ENCODE measurements around the gene PRR20G. TPM values are rescaled to one million over a fixed set of nuclear protein-coding genes. Genes with fewer than 3 reads are reported as not detected.

PRR20G gene
- total and polyA plus RNA-seq, 2 of the 8 experiments (the other 6 are each of a cell fraction or from before 2014, with no cell fraction given): 0.24 TPM; not detected in 1

DNA sequence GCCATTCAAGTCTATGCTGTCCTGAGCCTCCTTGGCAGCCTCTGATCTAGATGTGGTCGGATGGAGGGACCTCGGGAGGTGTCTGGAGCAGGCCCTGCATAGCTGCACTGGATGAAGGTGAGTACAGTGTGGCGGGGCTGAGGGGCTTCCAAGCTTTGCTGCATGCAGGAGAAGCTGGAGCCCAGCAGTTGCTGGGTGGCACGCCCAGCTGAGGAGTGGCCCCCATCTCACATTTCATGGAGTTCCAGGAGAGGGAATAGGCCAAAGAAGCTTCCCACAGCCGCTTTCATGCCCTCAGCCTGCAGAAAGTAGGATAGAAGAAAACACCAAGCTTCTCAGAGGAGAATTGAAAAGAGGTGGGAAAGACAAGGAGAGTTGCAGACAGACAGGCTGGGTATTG, 48.3 kb upstream of the PRR20G start:
- Histone ChIP-seq H3K27me3 (replicated peaks in 1 of 4; ENCODE audit: control insufficient read depth in 3 of 4, extremely low read depth in 1 of 4, insufficient read depth in 3 of 4, low read length in 3 of 4) (no peaks in the 10 kb centered on the region), H2BK15ac (ENCODE audit: low read length) (no peak overlapping the region), H3K4ac (replicated peaks; ENCODE audit: insufficient read length, low read depth, low read length) (no peak overlapping the region), H3K9me3 (ENCODE audit: insufficient read depth in 2 of 2, low read depth in 1 of 2, low read length in 1 of 2) (no peaks in the 10 kb centered on the region; a peak in 1 of 4 replicates), H2AFZ (ENCODE audit: low read length) (no peak overlapping the region), H3K9ac (replicated peaks in 1 of 4; ENCODE audit: extremely low read depth in 1 of 4, low read depth in 3 of 4, low read length in 3 of 4) (no peak overlapping the region), H2BK5ac (ENCODE audit: low read depth, low read length) (no peak overlapping the region), H3K79me2 (ENCODE audit: control insufficient read depth in 1 of 2, insufficient read depth in 2 of 2, low read length in 2 of 2) (peaks cover 0 to 4% of the 10 kb centered on the region in 2 experiments; a peak in 1 of 4 replicates), H2BK120ac (replicated peaks; ENCODE audit: low read depth, low read length) (no peak overlapping the region), H3K79me1 (ENCODE audit: low read depth, low read length) (no peaks in the 10 kb centered on the region), H3K23me2 (ENCODE audit: low read depth, low read length) (peaks cover 6% of the 10 kb centered on the region), H3K4me1 (replicated peaks in 1 of 4; ENCODE audit: control insufficient read depth in 3 of 4, insufficient read depth in 4 of 4, low read length in 3 of 4) (no peaks in the 10 kb centered on the region), H3K4me3 (ENCODE audit: extremely low read depth in 1 of 4, insufficient read depth in 2 of 4, low read depth in 3 of 4, low read length in 4 of 4) (no peak overlapping the region), H4K20me1 (replicated peaks in 1 of 2; ENCODE audit: control insufficient read depth in 1 of 2, insufficient read depth in 2 of 2, low read length in 2 of 2) (peaks cover 0 to 4% of the 10 kb centered on the region in 2 experiments), H3K27ac (ENCODE audit: low read depth, low read length) (no peak overlapping the region), H2AK5ac (ENCODE audit: low read depth, low read length) (no peak overlapping the region), H3K18ac (ENCODE audit: extremely low read depth, low read length) (no peak overlapping the region), H3K4me2 (ENCODE audit: insufficient read depth in 1 of 2, low read depth in 2 of 2, low read length in 2 of 2) (no peak overlapping the region), H4K91ac (replicated peaks; ENCODE audit: insufficient read length, low read length) (no peak overlapping the region), H3K56ac (replicated peaks; ENCODE audit: insufficient read length, low read depth, low read length) (no peak overlapping the region), H2BK20ac (ENCODE audit: low read length) (no peak overlapping the region), H4K5ac (ENCODE audit: insufficient read length, low read depth, low read length) (no peak overlapping the region), H3K14ac (ENCODE audit: insufficient read length) (no peak overlapping the region), H3K23ac (ENCODE audit: insufficient read length) (no peak overlapping the region), H4K8ac (ENCODE audit: extremely low read depth, insufficient read depth, low read length) (no peak overlapping the region), H2BK12ac (ENCODE audit: low read depth, low read length) (no peak overlapping the region), H3K36me3 (ENCODE audit: control insufficient read depth in 2 of 4, insufficient read depth in 4 of 4, low read length in 3 of 4) (no peaks in the 10 kb centered on the region)
- 79% methylated on average over 5 of the region's 5 CpGs; no CpG with 5 or more reads in 1 of the 2 experiments for WGBS, 2 experiments (ENCODE audit: extremely low coverage in 1 of 2, insufficient coverage in 1 of 2, insufficient read length in 1 of 2, insufficient replicate concordance in 2 of 2, low coverage in 1 of 2, low lambda C conversion rate in 2 of 2, missing lambda C conversion rate in 1 of 2)
- TF ChIP-seq CREB1 (IDR thresholded peaks at IDR 0.05) (no peak), SIN3A (conservative IDR thresholded peaks at IDR 0.05 in 1 of 2, IDR thresholded peaks at IDR 0.05 in 1 of 2; ENCODE audit: low read depth in 1 of 2, low read length in 2 of 2) (no peak), TEAD4 (IDR thresholded peaks at IDR 0.05; ENCODE audit: low read depth, low read length) (no peak), SAP30 (IDR thresholded peaks at IDR 0.05; ENCODE audit: insufficient read depth, insufficient replicate concordance, low read length) (no peak), POLR2A (IDR thresholded peaks at IDR 0.05; ENCODE audit: control extremely low read depth in 1 of 2, low read depth in 2 of 2, low read length in 2 of 2) (no peak), GABPA (IDR thresholded peaks at IDR 0.05; ENCODE audit: borderline replicate concordance, insufficient read depth, low read length) (no peak), BACH1 (IDR thresholded peaks at IDR 0.05; ENCODE audit: low read length) (no peak), RFX5 (IDR thresholded peaks at IDR 0.05; ENCODE audit: borderline replicate concordance, low read depth, low read length) (no peak), BCL11A (IDR thresholded peaks at IDR 0.05; ENCODE audit: low read depth in 2 of 2, low read length in 2 of 2) (no peak)
- TF ChIP-seq, protein P1, sequence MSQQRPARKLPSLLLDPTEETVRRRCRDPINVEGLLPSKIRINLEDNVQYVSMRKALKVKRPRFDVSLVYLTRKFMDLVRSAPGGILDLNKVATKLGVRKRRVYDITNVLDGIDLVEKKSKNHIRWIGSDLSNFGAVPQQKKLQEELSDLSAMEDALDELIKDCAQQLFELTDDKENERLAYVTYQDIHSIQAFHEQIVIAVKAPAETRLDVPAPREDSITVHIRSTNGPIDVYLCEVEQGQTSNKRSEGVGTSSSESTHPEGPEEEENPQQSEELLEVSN (IDR thresholded peaks at IDR 0.05): no peak
- DNase-seq (ENCODE audit: low read depth in 1 of 2, low spot score in 2 of 2) (no peak), FAIRE-seq (no peak)
- ChIA-PET CTCF (ENCODE audit: partially characterized antibody) (interaction anchor here (0.6 to 0.9 kb wide), 2 partner anchors 18 to 242 kb away, joined by 3 read pairs; no protein-coding TSS in a partner anchor), POLR2A (ENCODE audit: partially characterized antibody) (no interaction called here)
